DND-41 (cell line): Measurements from ENCODE around the gene SH3TC1.

ENCODE experiments used
- ATAC-seq: fragments of 200-7000 bp; cut with Tn5 transposase; 3 replicates; pipeline ENCODE4 v1.9.1; 2021; ENCODE audit warnings: low read depth; ENCODE audit not compliant: insufficient read depth
- DNase-seq: peaks from one replicate; pipeline ENCODE4 v3.0.0-alpha.2; 2020
- H2AFZ ChIP-seq: 2 replicates; pipeline ENCODE4 v1.6.0; 2012; ENCODE audit warnings: low read depth, low read length
- H3K27ac ChIP-seq: 2 replicates; pipeline ENCODE4 v1.5.1; 2012; ENCODE audit warnings: low read length, inconsistent platforms
- H3K27me3 ChIP-seq: fragments of 200-600 bp; sonication (generic); 2 replicates; pipeline ENCODE4 v1.6.0; 2012; ENCODE audit warnings: low read length, mild to moderate bottlenecking, inconsistent platforms; ENCODE audit not compliant: insufficient read depth, poor library complexity
- H3K36me3 ChIP-seq: 2 replicates; pipeline ENCODE4 v1.5.1; 2012; ENCODE audit warnings: low read length, inconsistent platforms; ENCODE audit not compliant: insufficient read depth
- H3K4me1 ChIP-seq: 2 replicates; pipeline ENCODE4 v1.5.1; 2012; ENCODE audit warnings: mild to moderate bottlenecking, low read length; ENCODE audit not compliant: insufficient read depth
- H3K4me2 ChIP-seq: 2 replicates; pipeline ENCODE4 v1.6.0; 2012; ENCODE audit warnings: mild to moderate bottlenecking, moderate library complexity, low read length, inconsistent platforms; ENCODE audit not compliant: insufficient read depth
- H3K4me3 ChIP-seq, 2 experiments: fragments of 200-600 bp in 1 of 2; shearing (Covaris generic) in 1 of 2; 2 replicates each; pipeline ENCODE4 v1.5.1; 2012 to 2016; ENCODE audit warnings: inconsistent platforms in 2 of 2, low read length in 2 of 2, mild to moderate bottlenecking in 2 of 2, low read depth in 1 of 2, moderate library complexity in 1 of 2
- H3K79me2 ChIP-seq: 2 replicates; pipeline ENCODE4 v1.6.0; 2012; ENCODE audit warnings: low read length, inconsistent platforms; ENCODE audit not compliant: insufficient read depth
- H3K9ac ChIP-seq: 2 replicates; pipeline ENCODE4 v1.6.0; 2012; ENCODE audit warnings: low read depth, mild to moderate bottlenecking, inconsistent platforms, low read length, moderate library complexity
- H3K9me3 ChIP-seq: 2 replicates; pipeline ENCODE4 v1.5.1; 2012; ENCODE audit warnings: low read length, moderate library complexity, mild to moderate bottlenecking, inconsistent platforms; ENCODE audit not compliant: insufficient read depth, severe bottlenecking
- H4K20me1 ChIP-seq: 2 replicates; pipeline ENCODE4 v1.6.0; 2012; ENCODE audit warnings: low read length; ENCODE audit not compliant: insufficient read depth
- CTCF ChIP-seq: IDR thresholded peaks from 2 replicates; pipeline ENCODE4 v1.5.1; 2012; ENCODE audit warnings: borderline replicate concordance, low read length, moderate library complexity, mild to moderate bottlenecking; ENCODE audit not compliant: poor library complexity, severe bottlenecking; ENCODE audit errors: extremely low read depth
- EZH2 ChIP-seq: IDR thresholded peaks from 3 replicates; pipeline ENCODE4 v1.6.1; 2012; ENCODE audit warnings: borderline replicate concordance, low read depth, mild to moderate bottlenecking, moderate library complexity, low read length, inconsistent platforms; ENCODE audit not compliant: severe bottlenecking

The SH3TC1 gene

GRCh38 chr4:8210010-8210409 lies 10.9 kb downstream of the SH3TC1 start:
- Histone ChIP-seq H3K4me1 (peaks cover 27% of the 10 kb centered on the region), H3K36me3 (peaks cover 3% of the 10 kb centered on the region; the same call in 1 of the 2 replicates), H3K27me3 (no peaks in the 10 kb centered on the region), H3K4me2 (no peak overlapping the region), H3K27ac (no peak overlapping the region), H3K9me3 (no peaks in the 10 kb centered on the region), H3K4me3 (no peak overlapping the region), H4K20me1 (no peaks in the 10 kb centered on the region; the same call in 1 of the 2 replicates), H3K79me2 (no peaks in the 10 kb centered on the region), H2AFZ (no peak overlapping the region), H3K9ac (no peak overlapping the region)
- DNase-seq (no peak), ATAC-seq (no peak)
- TF ChIP-seq EZH2 = no peak
- TF ChIP-seq CTCF = no peak

- Histone ChIP-seq H3K79me2 (no peaks in the 10 kb centered on the region), H3K9ac (no peak overlapping the region), H3K4me2 (no peak overlapping the region), H3K27ac (no peak overlapping the region), H3K27me3 (no peaks in the 10 kb centered on the region), H3K9me3 (no peaks in the 10 kb centered on the region), H2AFZ (no peak overlapping the region), H4K20me1 (no peaks in the 10 kb centered on the region; the same call in 1 of the 2 replicates), H3K4me3 (no peak overlapping the region), H3K4me1 (peaks cover 20% of the 10 kb centered on the region), H3K36me3 (peaks cover 3% of the 10 kb centered on the region)
- no peak for TF ChIP-seq CTCF
- TF ChIP-seq EZH2 = no peak
- DNase-seq (no peak), ATAC-seq (no peak)
Observed at GRCh38 chr4:8210616-8211015, 11.5 kb downstream of the SH3TC1 start.

GRCh38 chr4:8211251-8211650 lies 12.2 kb downstream of the SH3TC1 start:
- H3K79me2 ChIP-seq = no peaks in the 10 kb centered on the region
- ATAC-seq = no peak
- peaks cover 14% of the 10 kb centered on the region for H3K4me1 ChIP-seq
- TF ChIP-seq CTCF (no peak), EZH2 (no peak)
- no peak overlapping the region for H3K9ac ChIP-seq
- H3K9me3 ChIP-seq = no peaks in the 10 kb centered on the region
- H4K20me1 ChIP-seq = no peaks in the 10 kb centered on the region; the same call in 1 of the 2 replicates
- peaks cover 3% of the 10 kb centered on the region for H3K36me3 ChIP-seq
- no peak overlapping the region for H3K4me2 ChIP-seq
- H3K4me3 ChIP-seq = no peak overlapping the region
- no peak overlapping the region for H2AFZ ChIP-seq
- no peaks in the 10 kb centered on the region for H3K27me3 ChIP-seq
- DNase-seq = no peak
- no peak overlapping the region for H3K27ac ChIP-seq
